Esophagus squamous epithelium (tissue), 5 donors: Measurements from ENCODE around the gene MCC. TPM values are rescaled to one million over a fixed set of nuclear protein-coding genes. Genes with fewer than 3 reads are reported as not detected.

ENCODE experiments used
- DNase-seq: peaks from one replicate; lab custom pipeline; 2025; lab: John Stamatoyannopoulos, UW
- H3K27ac ChIP-seq, 4 donors: fragments of 200-600 bp; sonication (generic); one replicate each; pipeline ENCODE4 v1.5.1; 2016 to 2019; ENCODE audit warnings: mild to moderate bottlenecking in 1 of 4
- H3K27me3 ChIP-seq, 4 donors: fragments of 200-600 bp; sonication (generic); 1 replicate in 3 of 4; 2 replicates in 1 of 4; pipeline versions ENCODE4 v1.5.1 to v1.6.0; 2017 to 2021; ENCODE audit warnings: antibody characterized with exemption in 1 of 4
- H3K36me3 ChIP-seq, 3 donors: fragments of 200-600 bp; sonication (generic); one replicate each; pipeline ENCODE4 v1.5.1; 2016 to 2019
- H3K4me1 ChIP-seq, 3 donors: fragments of 200-600 bp; sonication (generic); one replicate each; pipeline ENCODE4 v1.5.1; 2017 to 2019
- H3K4me3 ChIP-seq, 4 donors: fragments of 200-600 bp; sonication (generic); 1 replicate in 3 of 4; 2 replicates in 1 of 4; pipeline ENCODE4 v1.5.1; 2016 to 2019; ENCODE audit warnings: mild to moderate bottlenecking in 2 of 4, moderate library complexity in 1 of 4
- H3K9me3 ChIP-seq, 3 donors: fragments of 200-600 bp; sonication (generic); one replicate each; pipeline ENCODE4 v1.5.1; 2016 to 2019
- CTCF ChIP-seq, 6 experiments: fragments of 450-650 bp in 4 of 6; fragments of 200-600 bp in 2 of 6; sonication (generic) in 2 of 6; IDR thresholded peaks; one replicate each; pipeline ENCODE4 v1.5.1; 2016 to 2019; ENCODE audit warnings: antibody characterized with exemption in 6 of 6, mild to moderate bottlenecking in 4 of 6, moderate library complexity in 4 of 6
- POLR2A ChIP-seq, 4 donors: fragments of 450-650 bp; IDR thresholded peaks; one replicate each; pipeline ENCODE4 v1.6.1; 2017; ENCODE audit warnings: antibody characterized with exemption in 4 of 4, mild to moderate bottlenecking in 4 of 4, moderate library complexity in 3 of 4
- WGBS, 2 donors: methylation state at CpG; one replicate each; pipeline ENCODE4 v1.1.5; 2018; 5-methylcytosine and 5-hydroxymethylcytosine counted together
- intact Hi-C: fragments of 100-400 bp; cut with DNase I; formaldehyde crosslinking; loops from one replicate; pipeline ENCODE4 v1.15.0; 2022
- total RNA-seq, 4 donors: library from RNA; depleted of rRNA; stranded (reverse); fragments of >200 nt; gene quantifications; one replicate each; pipeline ENCODE4 v1.1.0, GENCODE V29; 2016
- donor health status: DM: yes; HTN: yes; CAD: no.

MCC gene
- total RNA-seq, 4 donors from 2014 or later, result 41.6 to 45.4 (median 43.4) TPM

GRCh38 chr5:113250341-113250953 lies 237.8 kb downstream of the MCC start:
- DNase-seq, result no peak
- H3K4me1 ChIP-seq, result peaks cover 2 to 50% (median 28%) of the 10 kb centered on the region in 3 donors
- H3K27me3 ChIP-seq, result no peaks in the 10 kb centered on the region
- H3K36me3 ChIP-seq, result no peaks in the 10 kb centered on the region
- no peaks in the 10 kb centered on the region for H3K9me3 ChIP-seq
- TF ChIP-seq POLR2A (IDR thresholded peaks at IDR 0.05), result no peak
- no peak for TF ChIP-seq CTCF (IDR thresholded peaks at IDR 0.05)
- H3K4me3 ChIP-seq, result no peak overlapping the region
- WGBS, 2 donors, result 35 to 48% methylated on average over 7 of the region's 7 CpGs
- intact Hi-C loops, result no loop called here
- peak overlapping the region in 3 of 4 donors; percentile 29 to 75 (median 63) for H3K27ac ChIP-seq

DNA sequence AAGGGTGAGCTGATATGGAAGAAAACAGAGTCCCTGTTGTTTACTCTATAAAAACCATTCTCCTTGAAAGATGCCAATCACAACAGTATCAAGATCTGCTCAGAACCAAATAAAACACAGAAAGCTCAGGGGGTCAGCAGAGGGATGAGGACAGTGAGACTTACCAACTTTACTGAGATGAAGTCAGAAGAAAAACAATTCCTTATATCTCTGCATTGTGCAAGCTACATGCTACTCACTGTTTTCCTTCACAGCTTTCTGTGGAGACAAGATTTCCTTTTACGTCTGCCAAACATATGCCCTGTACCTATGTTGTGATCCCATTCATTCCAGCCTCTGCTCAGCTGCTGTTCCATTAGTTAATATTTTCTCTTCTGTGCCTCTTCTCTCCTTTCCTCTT lies 239.0 kb downstream of the MCC start:
- H3K4me3 ChIP-seq, result no peak overlapping the region
- no peaks in the 10 kb centered on the region for H3K36me3 ChIP-seq
- no peaks in the 10 kb centered on the region for H3K9me3 ChIP-seq
- no peaks in the 10 kb centered on the region for H3K27me3 ChIP-seq
- intact Hi-C loops, result no loop called here
- H3K27ac ChIP-seq, result peak overlapping the region in 3 of 4 donors; percentile 29 to 75 (median 63)
- peaks cover 0 to 45% (median 29%) of the 10 kb centered on the region in 3 donors for H3K4me1 ChIP-seq
- no peak for DNase-seq
- no peak for TF ChIP-seq POLR2A (IDR thresholded peaks at IDR 0.05)
- TF ChIP-seq CTCF (IDR thresholded peaks at IDR 0.05), result no peak
- 75 to 82% methylated on average over 1 of the region's 1 CpG for WGBS, 2 donors

DNA sequence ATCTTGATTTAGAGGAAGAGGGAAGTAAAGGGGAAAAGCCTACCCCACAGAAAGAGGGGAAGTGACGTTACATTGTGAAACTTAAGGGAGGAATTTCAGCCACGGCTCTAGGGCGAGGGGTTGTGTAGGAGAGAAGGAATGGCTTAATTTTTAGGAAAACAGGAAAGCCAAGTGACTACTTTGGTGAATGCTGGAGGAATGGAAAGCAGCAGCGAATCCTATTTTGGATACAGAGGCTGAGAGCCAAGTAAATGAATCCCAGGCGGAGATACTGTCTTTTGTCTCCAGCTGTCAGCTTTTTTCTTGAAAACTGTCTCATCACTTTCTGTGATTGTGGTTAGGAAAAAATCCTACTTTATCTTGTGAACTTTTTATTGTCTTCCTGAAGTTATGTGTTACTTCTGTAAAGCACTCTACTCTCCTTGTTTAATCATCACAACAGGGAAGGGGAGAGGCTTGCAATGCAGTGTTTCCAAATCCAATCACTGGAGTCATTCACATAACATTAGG lies 241.8 kb downstream of the MCC start:
- TF ChIP-seq CTCF (IDR thresholded peaks at IDR 0.05) (no peak), POLR2A (IDR thresholded peaks at IDR 0.05) (no peak)
- Histone ChIP-seq H3K4me1 (peaks cover 0 to 65% (median 29%) of the 10 kb centered on the region in 3 donors), H3K9me3 (no peaks in the 10 kb centered on the region), H3K4me3 (peak overlapping the region in 1 of 4 donors; percentile 39), H3K36me3 (no peaks in the 10 kb centered on the region), H3K27ac (peak overlapping the region in 3 of 4 donors; percentile 48 to 66 (median 63)), H3K27me3 (no peaks in the 10 kb centered on the region)
- no peak for DNase-seq
- 51 to 52% methylated on average over 5 of the region's 5 CpGs for WGBS, 2 donors
- intact Hi-C loops, result no loop called here

GRCh38 chr5:113245427-113246225 lies 242.6 kb downstream of the MCC start:
- Histone ChIP-seq H3K4me1 (peaks cover 0 to 57% (median 22%) of the 10 kb centered on the region in 3 donors), H3K9me3 (no peaks in the 10 kb centered on the region), H3K27ac (peak overlapping the region in 3 of 4 donors; percentile 48 to 66 (median 63)), H3K27me3 (no peaks in the 10 kb centered on the region), H3K4me3 (no peak overlapping the region), H3K36me3 (no peaks in the 10 kb centered on the region)
- intact Hi-C loops, result no loop called here
- no peak for DNase-seq
- WGBS, 2 donors, result 42 to 56% methylated on average over 2 of the region's 2 CpGs
- TF ChIP-seq POLR2A (IDR thresholded peaks at IDR 0.05) (no peak), CTCF (IDR thresholded peaks at IDR 0.05) (no peak)

- H3K4me3 ChIP-seq, result no peak overlapping the region
- intact Hi-C loops, result no loop called here
- 76 to 81% methylated on average over 9 of the region's 9 CpGs for WGBS, 2 donors
- H3K9me3 ChIP-seq, result no peaks in the 10 kb centered on the region
- H3K4me1 ChIP-seq, result peaks cover 0 to 51% (median 18%) of the 10 kb centered on the region in 3 donors
- DNase-seq, result no peak
- TF ChIP-seq POLR2A (IDR thresholded peaks at IDR 0.05), result no peak
- TF ChIP-seq CTCF (IDR thresholded peaks at IDR 0.05), result no peak
- H3K27ac ChIP-seq, result peak overlapping the region in 1 of 4 donors; percentile 63
- H3K27me3 ChIP-seq, result no peaks in the 10 kb centered on the region
- H3K36me3 ChIP-seq, result no peaks in the 10 kb centered on the region
Observed at GRCh38 chr5:113244966-113245365, 243.3 kb downstream of the MCC start.
